IMR-90 (cell line): ENCODE measurements around the gene CYB561D2. TPM values are rescaled to one million over a fixed set of nuclear protein-coding genes. Genes with fewer than 3 reads are reported as not detected.

Source experiments
- ATAC-seq: fragments of 200-7000 bp; cut with Tn5 transposase; 2 replicates; pipeline ENCODE4 v1.9.1; 2020; ENCODE audit warnings: low read depth, mild to moderate bottlenecking, moderate library complexity
- BruUV-seq: library from RNA; stranded (reverse); fragments of 400-500 nt; replicated peaks from 2 replicates; lab custom pipeline; 2021; lab: Mats Ljungman, UMichigan
- CTCF ChIA-PET: fragments of 300-600 bp; formaldehyde crosslinking; extraction: SDS; loops from one replicate; lab custom pipeline; 2021; ENCODE audit warnings: antibody characterized with exemption; lab: Yijun Ruan, JAX
- POLR2A ChIA-PET: fragments of 300-600 bp; sonication (Branson Sonifier 250); formaldehyde crosslinking; loops from one replicate; lab custom pipeline; 2022; ENCODE audit warnings: antibody characterized with exemption; ENCODE audit not compliant: unreplicated experiment; lab: Charles Lee
- DNase-seq: peaks from one replicate; pipeline ENCODE4 v3.0.0; 2013
- H2AFZ ChIP-seq: replicated peaks from 2 replicates; pipeline ENCODE3; 2013; ENCODE audit warnings: low read length, mild to moderate bottlenecking; ENCODE audit not compliant: poor library complexity
- H2AK5ac ChIP-seq: 2 replicates; pipeline ENCODE4 v1.6.1; 2013; ENCODE audit warnings: low read depth, low read length, inconsistent platforms
- H2AK9ac ChIP-seq: replicated peaks from 2 replicates; pipeline ENCODE3; 2013; ENCODE audit warnings: mild to moderate bottlenecking, low read depth, low read length, moderate library complexity; ENCODE audit not compliant: poor library complexity
- H2BK120ac ChIP-seq: 2 replicates; pipeline ENCODE4 v1.6.1; 2013; ENCODE audit warnings: low read depth, low read length, inconsistent platforms
- H2BK15ac ChIP-seq: 3 replicates; pipeline ENCODE4 v1.6.1; 2013; ENCODE audit warnings: low read depth, low read length, inconsistent platforms
- H2BK20ac ChIP-seq: 2 replicates; pipeline ENCODE4 v1.6.1; 2013; ENCODE audit warnings: low read depth, mild to moderate bottlenecking, inconsistent platforms, low read length, moderate library complexity
- H2BK5ac ChIP-seq: 2 replicates; pipeline ENCODE4 v1.6.1; 2013; ENCODE audit warnings: mild to moderate bottlenecking, low read depth, low read length, inconsistent platforms; ENCODE audit not compliant: poor library complexity, severe bottlenecking
- H3K14ac ChIP-seq: replicated peaks from 2 replicates; pipeline ENCODE4 v1.6.1; 2013; ENCODE audit warnings: low read depth, low read length, inconsistent platforms
- H3K18ac ChIP-seq: 2 replicates; pipeline ENCODE4 v1.6.1; 2013; ENCODE audit warnings: low read depth, low read length, control low read depth
- H3K23ac ChIP-seq: 2 replicates; pipeline ENCODE4 v1.6.1; 2013; ENCODE audit warnings: low read depth, low read length, inconsistent platforms
- H3K27ac ChIP-seq: 2 replicates; pipeline ENCODE4 v1.5.1; 2013; ENCODE audit warnings: mild to moderate bottlenecking, control low read depth, low read length; ENCODE audit not compliant: insufficient read depth
- H3K27me3 ChIP-seq: 2 replicates; pipeline ENCODE4 v1.6.1; 2013; ENCODE audit warnings: low read length; ENCODE audit not compliant: control insufficient read depth, insufficient read depth
- H3K36me3 ChIP-seq: 2 replicates; pipeline ENCODE4 v1.6.1; 2013; ENCODE audit warnings: low read length, mixed read lengths; ENCODE audit not compliant: control insufficient read depth, insufficient read depth
- H3K4ac ChIP-seq: 2 replicates; pipeline ENCODE4 v1.6.1; 2013; ENCODE audit warnings: low read depth, low read length, inconsistent platforms
- H3K4me1 ChIP-seq: 2 replicates; pipeline ENCODE4 v1.6.1; 2013; ENCODE audit warnings: low read length, mixed read lengths; ENCODE audit not compliant: control insufficient read depth, insufficient read depth
- H3K4me2 ChIP-seq: 2 replicates; pipeline ENCODE4 v1.6.1; 2013; ENCODE audit warnings: low read depth, mild to moderate bottlenecking, control low read depth, low read length, moderate library complexity
- H3K4me3 ChIP-seq: 2 replicates; pipeline ENCODE4 v1.5.1; 2013; ENCODE audit warnings: low read depth, mild to moderate bottlenecking, control low read depth, low read length, moderate library complexity; ENCODE audit not compliant: insufficient read depth
- H3K56ac ChIP-seq: 2 replicates; pipeline ENCODE4 v1.6.1; 2013; ENCODE audit warnings: low read length, inconsistent platforms; ENCODE audit not compliant: insufficient read depth; ENCODE audit errors: extremely low read depth
- H3K79me1 ChIP-seq, 2 experiments: 2 replicates each; pipeline ENCODE4 v1.6.1; 2013; ENCODE audit warnings: low read length in 2 of 2, inconsistent platforms in 1 of 2, low read depth in 1 of 2
- H3K9ac ChIP-seq: 2 replicates; pipeline ENCODE4 v1.6.1; 2013; ENCODE audit warnings: low read depth, low read length, control low read depth
- H3K9me1 ChIP-seq: 2 replicates; pipeline ENCODE4 v1.6.1; 2013; ENCODE audit warnings: low read length, inconsistent platforms; ENCODE audit not compliant: insufficient read depth
- H3K9me3 ChIP-seq: 2 replicates; pipeline ENCODE4 v1.6.1; 2013; ENCODE audit warnings: low read length; ENCODE audit not compliant: control insufficient read depth, insufficient read depth
- H4K20me1 ChIP-seq: 2 replicates; pipeline ENCODE4 v1.6.1; 2013; ENCODE audit warnings: low read length, inconsistent platforms; ENCODE audit not compliant: insufficient read depth
- H4K5ac ChIP-seq: 2 replicates; pipeline ENCODE4 v1.6.1; 2013; ENCODE audit warnings: mild to moderate bottlenecking, low read depth, low read length, control low read depth
- H4K8ac ChIP-seq, 2 experiments: 2 replicates each; pipeline ENCODE4 v1.6.1; 2013; ENCODE audit warnings: low read depth in 2 of 2, low read length in 2 of 2, control low read depth in 1 of 2, inconsistent platforms in 1 of 2
- H4K91ac ChIP-seq: 2 replicates; pipeline ENCODE4 v1.6.1; 2013; ENCODE audit warnings: low read depth, low read length, inconsistent platforms; ENCODE audit not compliant: insufficient read depth
- BHLHE40 ChIP-seq: fragments of 150-350 bp; IDR thresholded peaks from 2 replicates; pipeline ENCODE4 v1.6.1; 2016; ENCODE audit warnings: mild to moderate bottlenecking, low read depth, low read length
- CEBPB ChIP-seq: IDR thresholded peaks from 2 replicates; pipeline ENCODE4 v1.6.1; 2012; ENCODE audit warnings: low read depth, low read length, improper control_type of control experiment
- FOS ChIP-seq: fragments of 150-350 bp; IDR thresholded peaks from 2 replicates; pipeline ENCODE4 v1.6.1; 2016; ENCODE audit warnings: low read depth, low read length
- MAZ ChIP-seq: IDR thresholded peaks from 2 replicates; pipeline ENCODE4 v1.6.1; 2012; ENCODE audit warnings: low read depth, mild to moderate bottlenecking, low read length, improper control_type of control experiment, moderate library complexity, borderline replicate concordance
- MXI1 ChIP-seq: IDR thresholded peaks from 2 replicates; pipeline ENCODE4 v1.6.1; 2012; ENCODE audit warnings: low read depth, mild to moderate bottlenecking, low read length, moderate library complexity, borderline replicate concordance
- NFE2L2 ChIP-seq: fragments of 150-350 bp; IDR thresholded peaks from 2 replicates; pipeline ENCODE4 v1.6.1; 2016; ENCODE audit warnings: low read depth, mild to moderate bottlenecking, low read length
- POLR2A ChIP-seq: IDR thresholded peaks from 2 replicates; pipeline ENCODE4 v1.6.1; 2012; ENCODE audit warnings: mild to moderate bottlenecking, low read depth, low read length
- RAD21 ChIP-seq: IDR thresholded peaks from 2 replicates; pipeline ENCODE4 v1.6.1; 2012; ENCODE audit warnings: low read length, improper control_type of control experiment
- RCOR1 ChIP-seq: IDR thresholded peaks from 2 replicates; pipeline ENCODE4 v1.6.1; 2012; ENCODE audit warnings: mild to moderate bottlenecking, low read length, improper control_type of control experiment; ENCODE audit not compliant: insufficient replicate concordance
- WGBS, 2 experiments: methylation state at CpG; one replicate each; pipeline versions ENCODE4 v1.1.5 to v1.1.7; 2013; ENCODE audit warnings: missing lambda C conversion rate in 2 of 2; ENCODE audit not compliant: insufficient read length in 1 of 2; ENCODE audit errors: extremely low coverage in 2 of 2; 5-methylcytosine and 5-hydroxymethylcytosine counted together
- dilution Hi-C: fragments of 300-500 bp; cut with HindIII; formaldehyde crosslinking; loops from one replicate; pipeline ENCODE4 v1.14.3; 2018; ENCODE audit warnings: low sequenced_read_pairs; ENCODE audit not compliant: unreplicated experiment
- in situ Hi-C: fragments of 300-500 bp; cut with MboI; formaldehyde crosslinking; loops from 3 replicates; pipeline ENCODE4 v1.14.3; 2019; ENCODE audit warnings: low sequenced_read_pairs, inconsistent platforms, mixed read lengths
- intact Hi-C: fragments of 100-400 bp; cut with micrococcal nuclease; formaldehyde crosslinking; loops from 2 replicates; pipeline ENCODE4 v1.10.0; 2022
- polyA plus RNA-seq, 3 experiments: library from polyadenylated mRNA; depleted of rRNA; stranded (reverse); fragments of >200 nt; gene quantifications; 2 replicates each; pipeline ENCODE4 v1.2.3, GENCODE V29; 2012; ENCODE audit warnings: low replicate concordance in 1 of 3
- total RNA-seq: library from RNA; depleted of rRNA; stranded (reverse); fragments of >200 nt; gene quantifications from 2 replicates; pipeline ENCODE4 v1.2.3, GENCODE V29; 2012

Gene CYB561D2
- total and polyA plus RNA-seq, 2 of the 4 experiments (the other 2 are of a cell fraction), result 29.2 to 31.7 TPM

DNA sequence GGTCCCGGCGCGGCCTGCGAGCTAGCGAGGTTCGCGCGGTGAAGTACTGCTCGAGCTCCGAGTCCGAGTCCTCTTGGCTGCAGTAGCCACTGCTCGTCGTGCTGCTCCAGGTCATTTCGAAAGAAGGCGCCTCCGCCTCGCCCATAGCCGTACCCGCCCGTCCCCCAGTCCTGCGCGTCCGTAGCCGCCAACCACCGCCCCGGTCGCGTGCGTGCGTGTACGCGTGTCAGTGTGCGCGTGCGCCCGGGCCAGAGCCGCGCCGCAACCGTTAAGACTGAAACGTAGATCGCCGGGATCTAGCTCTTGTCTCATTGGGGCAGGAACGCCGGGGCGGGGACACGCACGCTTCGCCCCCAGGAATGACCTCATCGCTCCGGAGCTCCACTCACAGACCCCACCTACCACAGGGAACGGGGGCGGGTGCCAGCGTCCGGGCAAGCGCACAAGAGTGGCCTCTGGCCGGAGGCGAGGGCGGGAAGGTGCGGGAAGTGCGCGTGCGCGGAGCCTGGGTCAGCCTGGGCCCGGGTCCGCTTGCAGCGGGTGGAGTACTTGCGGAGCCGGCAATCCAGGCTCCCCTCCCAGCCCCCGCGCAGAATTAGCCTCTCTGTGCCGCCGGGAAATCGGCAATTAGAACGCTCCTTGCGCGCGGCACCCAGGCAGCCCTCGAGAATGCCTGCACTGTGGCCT is 13.3 kb upstream of the CYB561D2 start:
- dilution Hi-C loops, result no loop called here

More for the DNA sequence above, 13.3 kb upstream of the CYB561D2 start:
- 1% methylated on average over 61 of the region's 79 CpGs; no CpG with 5 or more reads in 1 of the 2 experiments for WGBS, 2 experiments
- Histone ChIP-seq H3K4me2 (peak overlapping the region; percentile 62), H2AK5ac (peak overlapping the region; percentile 96), H2AK9ac (peak overlapping the region; percentile 99), H2BK120ac (peak overlapping the region; percentile 60; the same call in 1 of the 2 replicates), H2BK20ac (no peak overlapping the region), H3K4me1 (peaks cover 32% of the 10 kb centered on the region), H2BK5ac (peak overlapping the region; percentile 81), H4K20me1 (peaks cover 39% of the 10 kb centered on the region), H3K56ac (peak overlapping the region; percentile 94; the same call in 1 of the 2 replicates), H3K79me1 (peaks cover 15 to 60% of the 10 kb centered on the region in 2 experiments; a peak in 3 of 4 replicates), H3K36me3 (peaks cover 3% of the 10 kb centered on the region), H2AFZ (peak overlapping the region; percentile 94), H3K9ac (peak overlapping the region; percentile 91), H3K9me1 (peaks cover 26% of the 10 kb centered on the region), H4K5ac (peak overlapping the region; percentile 59), H3K18ac (peak overlapping the region; percentile 6; the same call in 1 of the 2 replicates), H3K4me3 (peak overlapping the region; percentile 73), H3K27me3 (no peaks in the 10 kb centered on the region), H4K91ac (peak overlapping the region; percentile 96), H2BK15ac (no peak overlapping the region), H3K14ac (peak overlapping the region; percentile 96), H3K9me3 (no peaks in the 10 kb centered on the region), H3K23ac (peak overlapping the region; percentile 84; the same call in 1 of the 2 replicates), H3K27ac (peak overlapping the region; percentile 84), H3K4ac (peak overlapping the region; percentile 91), H4K8ac (peak overlapping the region; percentile 96 to 99)
- no TSS peak for BruUV-seq
- ChIA-PET CTCF (interaction anchor here (0.8 to 1.2 kb wide), 2 partner anchors 9 to 13 kb away, joined by 4 read pairs; partner anchors contain the start of gene TUSC2), POLR2A (interaction anchor here (0.7 to 1.4 kb wide), 4 partner anchors 9 to 45 kb away, joined by 3 to 6 read pairs (median 4); partner anchors contain the start of genes IFRD2 and TUSC2)
- intact Hi-C loops (no loop called here), in situ Hi-C loops (loop anchor here (25.0 kb wide), 3 partner anchors 1050 to 1825 kb away; partner anchors contain the start of genes ABHD14B, GPR62, MANF and PCBP4)
- DNase-seq (peak; percentile 99), ATAC-seq (peak; percentile 88)
- no peak for TF ChIP-seq RAD21
- no peak for TF ChIP-seq NFE2L2
- TF ChIP-seq BHLHE40, result peak; percentile 98
- peak; percentile 90 for TF ChIP-seq POLR2A
- peak; percentile 16; the same call in 1 of the 2 replicates for TF ChIP-seq FOS
- TF ChIP-seq RCOR1, result no peak
- peak; percentile 83; the same call in 1 of the 2 replicates for TF ChIP-seq MAZ
- peak; percentile 92 for TF ChIP-seq MXI1
- peak; percentile 32 for TF ChIP-seq CEBPB
